PFSK-1 (cell line): ENCODE results near the gene DIAPH2.

ENCODE experiments used
- FOXP2 ChIP-seq: optimal IDR thresholded peaks from 2 replicates; pipeline ENCODE3; 2011; ENCODE audit warnings: borderline replicate concordance, control low read depth, inconsistent platforms; ENCODE audit not compliant: insufficient read depth; ENCODE audit errors: extremely low read length, extremely low read depth
- POLR2AphosphoS5 ChIP-seq: IDR thresholded peaks from 2 replicates; pipeline ENCODE4 v1.6.1; 2012; ENCODE audit warnings: low read depth, mild to moderate bottlenecking, control low read depth, low read length, moderate library complexity
- SIN3A ChIP-seq: IDR thresholded peaks from 2 replicates; pipeline ENCODE4 v1.6.1; 2012; ENCODE audit warnings: mild to moderate bottlenecking, low read length, moderate library complexity, borderline replicate concordance; ENCODE audit not compliant: insufficient read depth
- TAF1 ChIP-seq: IDR thresholded peaks from 2 replicates; pipeline ENCODE4 v1.6.1; 2012; ENCODE audit warnings: low read length, control low read depth, borderline replicate concordance; ENCODE audit not compliant: insufficient read depth
- TF ChIP-seq, protein P1 (sequence below), 2 experiments: IDR thresholded peaks; 2 replicates each; pipeline versions ENCODE4 v1.6.1 to v1.8.0; 2011 to 2012; ENCODE audit warnings: low read depth in 2 of 2, low read length in 2 of 2, control low read depth in 1 of 2, inconsistent platforms in 1 of 2, mild to moderate bottlenecking in 1 of 2, moderate library complexity in 1 of 2; ENCODE audit not compliant: insufficient read depth in 1 of 2

The DIAPH2 gene

DNA sequence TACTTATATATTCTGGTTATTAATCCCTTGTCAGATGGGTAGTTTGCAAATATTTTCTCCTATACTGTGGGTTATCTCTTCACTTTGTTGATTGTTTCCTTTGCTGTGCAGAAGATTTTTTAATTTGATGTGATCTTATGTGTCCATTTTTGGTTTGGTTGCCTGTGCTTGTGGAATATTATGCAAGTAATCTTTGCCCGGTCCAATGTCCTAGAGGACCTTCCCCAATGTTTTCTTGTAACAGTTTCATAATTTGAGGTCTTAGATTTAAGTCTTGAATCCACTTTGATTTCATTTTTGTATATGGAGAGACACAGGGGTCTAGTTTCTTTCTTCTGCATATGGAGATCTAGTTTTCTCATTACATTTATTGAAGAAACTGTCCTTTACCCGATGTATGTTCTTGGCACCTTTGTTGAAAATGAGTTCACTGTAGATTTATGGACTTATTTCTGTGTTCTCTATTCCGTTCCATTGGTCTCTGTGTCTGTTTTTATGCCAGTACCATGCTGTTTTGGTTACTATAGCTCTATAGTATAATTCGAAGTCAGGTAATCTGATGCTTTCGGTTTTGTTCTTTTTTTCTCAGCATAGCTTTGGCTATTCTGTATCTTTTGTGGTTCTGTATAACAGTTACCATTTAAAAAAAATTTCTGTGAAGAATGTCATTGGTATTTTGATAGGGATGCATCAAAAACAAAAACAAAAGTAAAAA is 34.7 kb downstream of the DIAPH2 start:
- TF ChIP-seq POLR2AphosphoS5 (no peak), TAF1 (no peak), SIN3A (no peak), FOXP2 (no peak)
- TF ChIP-seq, protein P1, sequence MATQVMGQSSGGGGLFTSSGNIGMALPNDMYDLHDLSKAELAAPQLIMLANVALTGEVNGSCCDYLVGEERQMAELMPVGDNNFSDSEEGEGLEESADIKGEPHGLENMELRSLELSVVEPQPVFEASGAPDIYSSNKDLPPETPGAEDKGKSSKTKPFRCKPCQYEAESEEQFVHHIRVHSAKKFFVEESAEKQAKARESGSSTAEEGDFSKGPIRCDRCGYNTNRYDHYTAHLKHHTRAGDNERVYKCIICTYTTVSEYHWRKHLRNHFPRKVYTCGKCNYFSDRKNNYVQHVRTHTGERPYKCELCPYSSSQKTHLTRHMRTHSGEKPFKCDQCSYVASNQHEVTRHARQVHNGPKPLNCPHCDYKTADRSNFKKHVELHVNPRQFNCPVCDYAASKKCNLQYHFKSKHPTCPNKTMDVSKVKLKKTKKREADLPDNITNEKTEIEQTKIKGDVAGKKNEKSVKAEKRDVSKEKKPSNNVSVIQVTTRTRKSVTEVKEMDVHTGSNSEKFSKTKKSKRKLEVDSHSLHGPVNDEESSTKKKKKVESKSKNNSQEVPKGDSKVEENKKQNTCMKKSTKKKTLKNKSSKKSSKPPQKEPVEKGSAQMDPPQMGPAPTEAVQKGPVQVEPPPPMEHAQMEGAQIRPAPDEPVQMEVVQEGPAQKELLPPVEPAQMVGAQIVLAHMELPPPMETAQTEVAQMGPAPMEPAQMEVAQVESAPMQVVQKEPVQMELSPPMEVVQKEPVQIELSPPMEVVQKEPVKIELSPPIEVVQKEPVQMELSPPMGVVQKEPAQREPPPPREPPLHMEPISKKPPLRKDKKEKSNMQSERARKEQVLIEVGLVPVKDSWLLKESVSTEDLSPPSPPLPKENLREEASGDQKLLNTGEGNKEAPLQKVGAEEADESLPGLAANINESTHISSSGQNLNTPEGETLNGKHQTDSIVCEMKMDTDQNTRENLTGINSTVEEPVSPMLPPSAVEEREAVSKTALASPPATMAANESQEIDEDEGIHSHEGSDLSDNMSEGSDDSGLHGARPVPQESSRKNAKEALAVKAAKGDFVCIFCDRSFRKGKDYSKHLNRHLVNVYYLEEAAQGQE (IDR thresholded peaks at IDR 0.05; ENCODE audit: insufficient read depth in 1 of 2, low read depth in 2 of 2, low read length in 2 of 2): no peak

DNA sequence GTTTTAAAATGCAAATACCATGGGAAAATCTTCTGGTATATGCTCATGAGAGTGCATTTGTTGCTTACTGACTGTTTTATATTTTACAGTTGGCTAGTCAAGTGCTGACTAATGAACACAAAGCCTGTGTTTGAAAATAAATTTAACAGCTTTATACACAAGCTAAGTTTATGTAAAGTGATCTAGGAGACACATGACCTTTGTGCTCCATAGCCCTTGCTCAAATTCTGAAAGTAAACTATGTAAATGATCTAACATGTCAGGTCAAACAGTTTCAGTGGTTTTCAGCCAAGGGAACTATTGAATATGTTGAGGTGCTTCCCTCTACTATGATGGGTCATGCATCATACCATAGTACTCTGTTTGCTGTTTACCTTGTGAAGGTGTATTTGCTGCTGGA is 36.7 kb downstream of the DIAPH2 start:
- TF ChIP-seq POLR2AphosphoS5: no peak
- no peak for TF ChIP-seq TAF1
- TF ChIP-seq, protein P1 (IDR thresholded peaks at IDR 0.05; ENCODE audit: insufficient read depth in 1 of 2, low read depth in 2 of 2, low read length in 2 of 2): no peak
- no peak for TF ChIP-seq SIN3A
- no peak for TF ChIP-seq FOXP2

GRCh38 chrX:96722781-96723180 is 38.1 kb downstream of the DIAPH2 start:
- TF ChIP-seq SIN3A (no peak), FOXP2 (no peak), TAF1 (no peak), POLR2AphosphoS5 (no peak)
- TF ChIP-seq, protein P1 (IDR thresholded peaks at IDR 0.05; ENCODE audit: insufficient read depth in 1 of 2, low read depth in 2 of 2, low read length in 2 of 2): no peak

- TF ChIP-seq SIN3A (no peak), TAF1 (no peak), FOXP2 (no peak), POLR2AphosphoS5 (no peak)
- TF ChIP-seq, protein P1 (IDR thresholded peaks at IDR 0.05; ENCODE audit: insufficient read depth in 1 of 2, low read depth in 2 of 2, low read length in 2 of 2): no peak
Measured at GRCh38 chrX:96729053-96729452, 44.4 kb downstream of the DIAPH2 start.

GRCh38 chrX:96729868-96730643 is 45.4 kb downstream of the DIAPH2 start:
- no peak for TF ChIP-seq SIN3A
- TF ChIP-seq FOXP2: no peak
- TF ChIP-seq TAF1: no peak
- TF ChIP-seq POLR2AphosphoS5: no peak
- TF ChIP-seq, protein P1 (IDR thresholded peaks at IDR 0.05; ENCODE audit: insufficient read depth in 1 of 2, low read depth in 2 of 2, low read length in 2 of 2): no peak
